Gastroesophageal sphincter (tissue), 4 donors: ENCODE measurements around the gene PPP6R2. TPM values are rescaled to one million over a fixed set of nuclear protein-coding genes. Genes with fewer than 3 reads are reported as not detected.
A peak's percentile ranks its signal among the peaks of the same experiment; 100 is the strongest.

Experiments used
- ATAC-seq: fragments of 150-250 bp; one replicate; pipeline ENCODE4 v1.9.1; 2016; ENCODE audit warnings: mild to moderate bottlenecking, moderate library complexity
- H3K27ac ChIP-seq, 4 donors: fragments of 200-600 bp; sonication (generic) in 3 of 4; 1 replicate in 3 of 4; 2 replicates in 1 of 4; pipeline ENCODE4 v1.5.1; 2016 to 2019
- H3K27me3 ChIP-seq: fragments of 200-600 bp; sonication (generic); one replicate; pipeline ENCODE4 v1.5.1; 2019
- H3K36me3 ChIP-seq, 2 donors: fragments of 200-600 bp; sonication (generic); one replicate each; pipeline ENCODE4 v1.5.1; 2019; ENCODE audit warnings: control low read depth in 1 of 2
- H3K4me1 ChIP-seq, 3 donors: fragments of 200-600 bp; sonication (generic); 1 replicate in 2 of 3; 2 replicates in 1 of 3; pipeline ENCODE4 v1.5.1; 2016 to 2019; ENCODE audit warnings: control low read depth in 2 of 3
- H3K4me3 ChIP-seq, 2 donors: fragments of 200-600 bp; sonication (generic); one replicate each; pipeline ENCODE4 v1.5.1; 2019; ENCODE audit warnings: mild to moderate bottlenecking in 1 of 2, moderate library complexity in 1 of 2
- H3K9me3 ChIP-seq, 3 donors: fragments of 200-600 bp; sonication (generic); one replicate each; pipeline ENCODE4 v1.5.1; 2017 to 2019; ENCODE audit warnings: control low read depth in 2 of 3
- CTCF ChIP-seq, 4 experiments: fragments of 200-600 bp in 2 of 4; fragments of 450-650 bp in 2 of 4; sonication (generic) in 1 of 4; IDR thresholded peaks; one replicate each; pipeline ENCODE4 v1.5.1; 2017 to 2019; ENCODE audit warnings: antibody characterized with exemption in 4 of 4, mild to moderate bottlenecking in 2 of 4, moderate library complexity in 2 of 4
- EP300 ChIP-seq: sonication (generic); formaldehyde crosslinking; IDR thresholded peaks from one replicate; pipeline ENCODE4 v1.6.1; 2017; ENCODE audit warnings: antibody characterized with exemption, mild to moderate bottlenecking
- POLR2A ChIP-seq, 2 donors: fragments of 450-650 bp; IDR thresholded peaks; one replicate each; pipeline ENCODE4 v1.6.1; 2017; ENCODE audit warnings: antibody characterized with exemption in 2 of 2, mild to moderate bottlenecking in 2 of 2, moderate library complexity in 1 of 2
- POLR2AphosphoS5 ChIP-seq: sonication (generic); formaldehyde crosslinking; IDR thresholded peaks from one replicate; pipeline ENCODE4 v1.6.1; 2017; ENCODE audit warnings: antibody characterized with exemption
- WGBS, 2 donors: methylation state at CpG; one replicate each; pipeline ENCODE4 v1.1.5; 2018; ENCODE audit warnings: low coverage in 1 of 2; 5-methylcytosine and 5-hydroxymethylcytosine counted together
- total RNA-seq, 4 donors: library from RNA; depleted of rRNA; stranded (reverse); fragments of >200 nt; gene quantifications; one replicate each; pipeline ENCODE4 v1.1.0, GENCODE V29; 2016

PPP6R2 gene
- total RNA-seq, 4 donors from 2014 or later: 52.2 to 73.5 (median 64.2) TPM

- ATAC-seq: no peak
- Histone ChIP-seq H3K4me3 (peak overlapping the region in 1 of 2 donors; percentile 49), H3K4me1 (peaks cover 0 to 100% (median 76%) of the 10 kb centered on the region in 3 donors)
Observed at GRCh38 chr22:50299785-50300619, 43.1 kb upstream of the PPP6R2 start.

DNA sequence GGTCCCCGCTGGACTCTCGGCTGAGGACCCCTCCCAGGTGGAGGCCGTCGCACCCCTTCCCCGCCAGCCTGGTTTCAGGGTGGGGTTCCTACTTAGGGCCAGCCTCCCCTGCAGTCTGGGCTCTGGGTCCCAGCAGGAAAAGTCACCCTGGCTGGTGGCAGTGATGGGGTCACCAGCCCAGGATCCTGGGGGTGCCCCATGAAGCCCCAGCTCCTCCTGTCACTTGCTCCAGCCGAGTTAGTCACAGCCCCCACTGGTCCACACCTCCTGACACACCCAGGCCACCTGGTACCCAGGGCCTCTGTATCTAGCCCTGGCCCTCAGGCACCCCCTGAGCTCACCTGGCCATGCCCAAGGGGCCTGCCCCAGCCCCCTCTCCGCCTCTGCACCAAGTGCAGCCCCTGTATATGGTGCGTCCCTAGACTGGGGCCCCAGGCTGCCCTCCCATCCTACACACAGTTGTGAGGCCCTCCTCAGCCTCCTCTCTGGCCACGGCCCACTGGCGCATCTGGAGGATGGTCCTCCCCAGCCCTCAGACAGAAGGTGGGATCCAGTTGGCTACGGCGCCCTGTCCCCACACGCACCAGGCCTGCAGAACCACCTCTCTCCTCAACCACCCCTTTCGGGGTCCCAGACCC lies 42.4 kb upstream of the PPP6R2 start:
- Histone ChIP-seq H3K4me1 (peaks cover 4 to 100% (median 83%) of the 10 kb centered on the region in 3 donors), H3K36me3 (no peaks in the 10 kb centered on the region), H3K27me3 (no peaks in the 10 kb centered on the region), H3K27ac (peak overlapping the region in 3 of 4 donors; percentile 90 to 94 (median 93)), H3K4me3 (peak overlapping the region in 1 of 2 donors; percentile 49), H3K9me3 (no peaks in the 10 kb centered on the region)
- WGBS, 2 donors: 78% methylated on average over 6 of the region's 14 CpGs; no CpG with 5 or more reads in 1 of the 2 donors
- no peak for ATAC-seq
- no peak for TF ChIP-seq POLR2AphosphoS5
- no peak for TF ChIP-seq CTCF (IDR thresholded peaks at IDR 0.05)
- TF ChIP-seq EP300: no peak
- TF ChIP-seq POLR2A (IDR thresholded peaks at IDR 0.05): no peak

More at GRCh38 chr22:50299785-50300619, 43.1 kb upstream of the PPP6R2 start:
- Histone ChIP-seq H3K36me3 (no peaks in the 10 kb centered on the region), H3K27me3 (no peaks in the 10 kb centered on the region), H3K27ac (peak overlapping the region in 3 of 4 donors; percentile 65 to 94 (median 90)), H3K9me3 (no peaks in the 10 kb centered on the region)
- WGBS, 2 donors: no CpG with 5 or more reads among the region's 93 CpGs
- no peak for TF ChIP-seq POLR2A (IDR thresholded peaks at IDR 0.05)
- no peak for TF ChIP-seq POLR2AphosphoS5
- no peak for TF ChIP-seq CTCF (IDR thresholded peaks at IDR 0.05)

- H3K4me1 ChIP-seq: peaks cover 4 to 100% (median 83%) of the 10 kb centered on the region in 3 donors
- H3K9me3 ChIP-seq: no peaks in the 10 kb centered on the region
- TF ChIP-seq POLR2AphosphoS5 (no peak), EP300 (no peak), POLR2A (IDR thresholded peaks at IDR 0.05) (no peak), CTCF (IDR thresholded peaks at IDR 0.05) (no peak)
- no peaks in the 10 kb centered on the region for H3K27me3 ChIP-seq
- no peaks in the 10 kb centered on the region for H3K36me3 ChIP-seq
- no CpG with 5 or more reads among the region's 17 CpGs for WGBS, 2 donors
- H3K4me3 ChIP-seq: peak overlapping the region in 1 of 2 donors; percentile 49
- peak overlapping the region in 3 of 4 donors; percentile 90 to 94 (median 93) for H3K27ac ChIP-seq
- ATAC-seq: no peak
Observed at GRCh38 chr22:50301581-50301991, 41.5 kb upstream of the PPP6R2 start.

GRCh38 chr22:50302041-50302541 lies 41.0 kb upstream of the PPP6R2 start:
- Histone ChIP-seq H3K9me3 (no peaks in the 10 kb centered on the region), H3K4me3 (peak overlapping the region in 1 of 2 donors; percentile 49), H3K27ac (peak overlapping the region in 3 of 4 donors; percentile 90 to 94 (median 93)), H3K4me1 (peaks cover 4 to 98% (median 78%) of the 10 kb centered on the region in 3 donors), H3K27me3 (no peaks in the 10 kb centered on the region), H3K36me3 (no peaks in the 10 kb centered on the region)
- peak; percentile 6 for ATAC-seq
- WGBS, 2 donors: 0% methylated on average over 1 of the region's 9 CpGs; no CpG with 5 or more reads in 1 of the 2 donors
- TF ChIP-seq POLR2A (IDR thresholded peaks at IDR 0.05) (no peak), POLR2AphosphoS5 (no peak), CTCF (IDR thresholded peaks at IDR 0.05) (no peak), EP300 (no peak)
